Activated CD8-positive, alpha-beta T cell treated with anti-CD3 and anti-CD28 coated beads, Interleukin-2, amount 10 ng/mL, durations not matched to agents 7 days and 5 days (primary cell): ENCODE data around the gene CEP128. TPM values are rescaled to one million over a fixed set of nuclear protein-coding genes. Genes with fewer than 3 reads are reported as not detected.

Source experiments
- ATAC-seq: fragments of 150-1000 bp; cut with Tn5 transposase; one replicate; pipeline ENCODE4 v1.10.0; 2021; ENCODE audit warnings: moderate library complexity
- CTCF ChIA-PET: fragments of 350-600 bp; sonication (Branson Sonifier 250); formaldehyde crosslinking; loops from one replicate; lab custom pipeline; 2021; ENCODE audit warnings: antibody characterized with exemption; lab: Charles Lee
- POLR2A ChIA-PET: fragments of 350-600 bp; sonication (Branson Sonifier 250); formaldehyde crosslinking; loops from one replicate; lab custom pipeline; 2021; ENCODE audit warnings: antibody characterized with exemption; lab: Charles Lee
- DNase-seq: peaks from one replicate; pipeline ENCODE4 v3.0.0-alpha.2; 2020
- H3K27ac Mint-ChIP-seq: one replicate; pipeline ENCODE4 v1.8.0; 2021; ENCODE audit warnings: mild to moderate bottlenecking, mixed read lengths
- H3K27me3 Mint-ChIP-seq: one replicate; pipeline ENCODE4 v1.8.0; 2021; ENCODE audit warnings: low read depth, mixed read lengths
- H3K36me3 Mint-ChIP-seq: one replicate; pipeline ENCODE4 v1.8.0; 2021; ENCODE audit warnings: low read depth, mixed read lengths
- H3K4me1 Mint-ChIP-seq: one replicate; pipeline ENCODE4 v1.8.0; 2021; ENCODE audit warnings: low read depth, mixed read lengths
- H3K4me3 Mint-ChIP-seq: one replicate; pipeline ENCODE4 v1.8.0; 2021; ENCODE audit warnings: mild to moderate bottlenecking, mixed read lengths
- H3K9me3 Mint-ChIP-seq: one replicate; pipeline ENCODE4 v1.8.0; 2022; ENCODE audit warnings: mixed read lengths; ENCODE audit not compliant: insufficient read depth
- total RNA-seq, 2 experiments: library from RNA; stranded (reverse); gene quantifications; one replicate each; pipeline ENCODE4 v1.2.3, GENCODE V29; 2021

CEP128 gene
- total RNA-seq, 2 experiments from 2014 or later = 32.9 to 35.8 TPM

GRCh38 chr14:80776186-80776585 is 165.4 kb downstream of the CEP128 start:
- POLR2A ChIA-PET = no interaction called here
- H3K4me1 Mint-ChIP-seq = no peaks in the 10 kb centered on the region
- no peak overlapping the region for H3K27ac Mint-ChIP-seq
- DNase-seq (no peak), ATAC-seq (no peak)
- peaks cover 11% of the 10 kb centered on the region for H3K36me3 Mint-ChIP-seq
- CTCF ChIA-PET = no interaction called here
- no peaks in the 10 kb centered on the region for H3K9me3 Mint-ChIP-seq
- H3K27me3 Mint-ChIP-seq = no peaks in the 10 kb centered on the region
- H3K4me3 Mint-ChIP-seq = no peak overlapping the region

- peaks cover 11% of the 10 kb centered on the region for H3K36me3 Mint-ChIP-seq
- ATAC-seq = no peak
- no peaks in the 10 kb centered on the region for H3K9me3 Mint-ChIP-seq
- H3K4me1 Mint-ChIP-seq = no peaks in the 10 kb centered on the region
- no peak overlapping the region for H3K4me3 Mint-ChIP-seq
- H3K27ac Mint-ChIP-seq = no peak overlapping the region
- DNase-seq = no peak
- POLR2A ChIA-PET = no interaction called here
- CTCF ChIA-PET = no interaction called here
- H3K27me3 Mint-ChIP-seq = no peaks in the 10 kb centered on the region
These were observed 169.0 kb downstream of the CEP128 start for GRCh38 chr14:80772504-80772903.

- ATAC-seq (no peak), DNase-seq (no peak)
- no peaks in the 10 kb centered on the region for H3K9me3 Mint-ChIP-seq
- no peak overlapping the region for H3K27ac Mint-ChIP-seq
- H3K4me1 Mint-ChIP-seq = no peaks in the 10 kb centered on the region
- CTCF ChIA-PET = no interaction called here
- H3K27me3 Mint-ChIP-seq = no peaks in the 10 kb centered on the region
- peaks cover 5% of the 10 kb centered on the region for H3K36me3 Mint-ChIP-seq
- no peak overlapping the region for H3K4me3 Mint-ChIP-seq
- POLR2A ChIA-PET = no interaction called here
These were observed 170.3 kb downstream of the CEP128 start for GRCh38 chr14:80771201-80771600.

GRCh38 chr14:80770114-80770908 is 171.2 kb downstream of the CEP128 start:
- ATAC-seq = no peak
- H3K9me3 Mint-ChIP-seq = no peaks in the 10 kb centered on the region

GRCh38 chr14:80768646-80769045 is 172.9 kb downstream of the CEP128 start:
- DNase-seq = no peak
- peaks cover 3% of the 10 kb centered on the region for H3K36me3 Mint-ChIP-seq
- CTCF ChIA-PET = interaction anchor here (1.1 kb wide), 1 partner anchor 18 kb away, joined by 3 read pairs; no protein-coding TSS in a partner anchor
- no peak overlapping the region for H3K4me3 Mint-ChIP-seq
- no peak for ATAC-seq
- H3K27me3 Mint-ChIP-seq = no peaks in the 10 kb centered on the region
- no peak overlapping the region for H3K27ac Mint-ChIP-seq
- no peaks in the 10 kb centered on the region for H3K4me1 Mint-ChIP-seq
- no peaks in the 10 kb centered on the region for H3K9me3 Mint-ChIP-seq
- POLR2A ChIA-PET = no interaction called here

More at GRCh38 chr14:80770114-80770908, 171.2 kb downstream of the CEP128 start:
- H3K4me1 Mint-ChIP-seq = no peaks in the 10 kb centered on the region
- H3K4me3 Mint-ChIP-seq = no peak overlapping the region
- no peak overlapping the region for H3K27ac Mint-ChIP-seq
- no peak for DNase-seq
- ChIA-PET CTCF (no interaction called here), POLR2A (no interaction called here)
- peaks cover 5% of the 10 kb centered on the region for H3K36me3 Mint-ChIP-seq
- no peaks in the 10 kb centered on the region for H3K27me3 Mint-ChIP-seq

- H3K27me3 Mint-ChIP-seq = no peaks in the 10 kb centered on the region
- ATAC-seq (no peak), DNase-seq (no peak)
- H3K9me3 Mint-ChIP-seq = no peaks in the 10 kb centered on the region
- ChIA-PET CTCF (no interaction called here), POLR2A (no interaction called here)
- H3K36me3 Mint-ChIP-seq = no peaks in the 10 kb centered on the region
- H3K4me3 Mint-ChIP-seq = no peak overlapping the region
- H3K27ac Mint-ChIP-seq = no peak overlapping the region
- no peaks in the 10 kb centered on the region for H3K4me1 Mint-ChIP-seq
These were observed 176.5 kb downstream of the CEP128 start for GRCh38 chr14:80764921-80765507.

- DNase-seq (no peak), ATAC-seq (no peak)
- CTCF ChIA-PET = no interaction called here
- no peaks in the 10 kb centered on the region for H3K36me3 Mint-ChIP-seq
- H3K4me1 Mint-ChIP-seq = no peaks in the 10 kb centered on the region
- H3K27ac Mint-ChIP-seq = no peak overlapping the region
- H3K4me3 Mint-ChIP-seq = no peak overlapping the region
- no peaks in the 10 kb centered on the region for H3K27me3 Mint-ChIP-seq
- POLR2A ChIA-PET = no interaction called here
- no peaks in the 10 kb centered on the region for H3K9me3 Mint-ChIP-seq
These were observed 177.0 kb downstream of the CEP128 start for GRCh38 chr14:80764496-80764895.

GRCh38 chr14:80762641-80763228 is 178.8 kb downstream of the CEP128 start:
- ChIA-PET POLR2A (no interaction called here), CTCF (no interaction called here)
- Mint-ChIP-seq H3K4me3 (no peak overlapping the region), H3K9me3 (no peaks in the 10 kb centered on the region), H3K36me3 (peaks cover 4% of the 10 kb centered on the region), H3K27ac (no peak overlapping the region), H3K4me1 (no peaks in the 10 kb centered on the region), H3K27me3 (no peaks in the 10 kb centered on the region)
- ATAC-seq (no peak), DNase-seq (no peak)

GRCh38 chr14:80754696-80755095 is 186.8 kb downstream of the CEP128 start:
- ATAC-seq (no peak), DNase-seq (no peak)
- CTCF ChIA-PET = no interaction called here
- Mint-ChIP-seq H3K27me3 (no peaks in the 10 kb centered on the region), H3K4me1 (no peaks in the 10 kb centered on the region), H3K36me3 (peaks cover 22% of the 10 kb centered on the region), H3K9me3 (no peaks in the 10 kb centered on the region), H3K4me3 (no peak overlapping the region), H3K27ac (no peak overlapping the region)
- POLR2A ChIA-PET = no interaction called here

- ChIA-PET POLR2A (no interaction called here), CTCF (interaction anchor here (0.8 kb wide), 1 partner anchor 28 kb away, joined by 3 read pairs; no protein-coding TSS in a partner anchor)
- no peaks in the 10 kb centered on the region for H3K4me1 Mint-ChIP-seq
- ATAC-seq = no peak
- H3K4me3 Mint-ChIP-seq = no peak overlapping the region
- no peaks in the 10 kb centered on the region for H3K27me3 Mint-ChIP-seq
- no peaks in the 10 kb centered on the region for H3K9me3 Mint-ChIP-seq
- no peak overlapping the region for H3K27ac Mint-ChIP-seq
- peaks cover 29% of the 10 kb centered on the region for H3K36me3 Mint-ChIP-seq
- DNase-seq = no peak
These were observed 190.3 kb downstream of the CEP128 start for GRCh38 chr14:80751285-80751684.

- Mint-ChIP-seq H3K4me3 (no peak overlapping the region), H3K9me3 (no peaks in the 10 kb centered on the region), H3K27me3 (no peaks in the 10 kb centered on the region), H3K4me1 (no peaks in the 10 kb centered on the region), H3K27ac (no peak overlapping the region), H3K36me3 (peaks cover 10% of the 10 kb centered on the region)
- DNase-seq (no peak), ATAC-seq (no peak)
- POLR2A ChIA-PET = no interaction called here
- CTCF ChIA-PET = no interaction called here
These were observed 215.3 kb downstream of the CEP128 start for GRCh38 chr14:80726211-80726610.

- Mint-ChIP-seq H3K27me3 (no peaks in the 10 kb centered on the region), H3K27ac (no peak overlapping the region), H3K4me1 (peaks cover 14% of the 10 kb centered on the region), H3K4me3 (no peak overlapping the region), H3K36me3 (peaks cover 4% of the 10 kb centered on the region), H3K9me3 (no peaks in the 10 kb centered on the region)
- ChIA-PET POLR2A (no interaction called here), CTCF (no interaction called here)
- DNase-seq = no peak
- no peak for ATAC-seq
These were observed 222.6 kb downstream of the CEP128 start for GRCh38 chr14:80718940-80719339.
